Endothelial cell of umbilical vein (primary cell): ENCODE data around the gene BNC2. TPM values are rescaled to one million over a fixed set of nuclear protein-coding genes. Genes with fewer than 3 reads are reported as not detected.
"Not testable (repeated sequence)": the region's sequence is repeated elsewhere in the genome, so short reads cannot be mapped to it uniquely, and the experiment has no call there.

ENCODE experiments used
- BruUV-seq: library from RNA; stranded (reverse); fragments of 400-500 nt; replicated peaks from 2 replicates; lab custom pipeline; 2021; lab: Mats Ljungman, UMichigan
- CTCF ChIA-PET: fragments of 300-600, 350-600 bp; sonication (Branson Sonifier 250); formaldehyde crosslinking; loops from one replicate; lab custom pipeline; 2021; ENCODE audit warnings: antibody characterized with exemption, inconsistent platforms; lab: Charles Lee
- POLR2A ChIA-PET: fragments of 300-600, 350-600 bp; sonication (Branson Sonifier 250); formaldehyde crosslinking; loops from one replicate; lab custom pipeline; 2021; ENCODE audit warnings: antibody characterized with exemption, inconsistent platforms; lab: Charles Lee
- DNase-seq: peaks from one replicate; pipeline ENCODE4 v3.0.0-alpha.2; 2011; ENCODE audit warnings: low read depth, low spot score
- FAIRE-seq: peaks from 2 replicates; lab custom pipeline; 2011; peaks lifted over from hg19 to GRCh38; lab: Jason Lieb, UNC
- H2AFZ ChIP-seq: 2 replicates; pipeline ENCODE4 v1.6.0; 2012; ENCODE audit warnings: low read depth, low read length, control low read depth, inconsistent platforms
- H3K27ac ChIP-seq: 2 replicates; pipeline ENCODE4 v1.5.1; 2011; ENCODE audit warnings: low read depth, mild to moderate bottlenecking, control low read depth, low read length, moderate library complexity; ENCODE audit not compliant: insufficient read depth
- H3K27me3 ChIP-seq, 2 experiments: 2 replicates each; pipeline versions ENCODE4 v1.6.0 to v1.6.1; 2011; ENCODE audit warnings: low read length in 2 of 2, mixed read lengths in 1 of 2; ENCODE audit not compliant: control insufficient read depth in 2 of 2, insufficient read depth in 2 of 2
- H3K36me3 ChIP-seq, 2 experiments: 2 replicates in 1 of 2; 3 replicates in 1 of 2; pipeline ENCODE4 v1.5.1; 2011; ENCODE audit warnings: low read length in 2 of 2, mild to moderate bottlenecking in 1 of 2, moderate library complexity in 1 of 2; ENCODE audit not compliant: control insufficient read depth in 2 of 2, insufficient read depth in 2 of 2; ENCODE audit errors: extremely low read depth in 1 of 2
- H3K4me1 ChIP-seq: 3 replicates; pipeline ENCODE4 v1.5.1; 2011; ENCODE audit warnings: mild to moderate bottlenecking, low read length; ENCODE audit not compliant: control insufficient read depth, insufficient read depth; ENCODE audit errors: extremely low read depth
- H3K4me2 ChIP-seq: 2 replicates; pipeline ENCODE4 v1.6.1; 2011; ENCODE audit warnings: low read length, control low read depth, mixed read lengths; ENCODE audit not compliant: insufficient read depth
- H3K4me3 ChIP-seq, 3 experiments: fragments of 200-600 bp in 1 of 3; sonication (generic), shearing (Covaris generic) in 1 of 3; replicated peaks in 1 of 3; 2 replicates each; pipeline ENCODE4 v1.5.1; 2011 to 2016; ENCODE audit warnings: control low read depth in 3 of 3, low read length in 3 of 3, mild to moderate bottlenecking in 2 of 3, inconsistent platforms in 1 of 3, low read depth in 1 of 3, moderate library complexity in 1 of 3; ENCODE audit not compliant: insufficient read depth in 1 of 3
- H3K79me2 ChIP-seq: 2 replicates; pipeline ENCODE4 v1.6.0; 2012; ENCODE audit warnings: low read length, inconsistent platforms; ENCODE audit not compliant: control insufficient read depth, insufficient read depth
- H3K9ac ChIP-seq: replicated peaks from 2 replicates; pipeline ENCODE3; 2011; ENCODE audit warnings: low read length, control low read depth; ENCODE audit not compliant: insufficient read depth; ENCODE audit errors: extremely low read depth
- H3K9me1 ChIP-seq: replicated peaks from 3 replicates; pipeline ENCODE4 v1.6.0; 2011; ENCODE audit warnings: mild to moderate bottlenecking, low read length; ENCODE audit not compliant: control insufficient read depth, insufficient read depth; ENCODE audit errors: extremely low read depth
- H3K9me3 ChIP-seq: replicated peaks from 2 replicates; pipeline ENCODE4 v1.5.1; 2012; ENCODE audit warnings: low read length, inconsistent platforms; ENCODE audit not compliant: control insufficient read depth, insufficient read depth
- H4K20me1 ChIP-seq: replicated peaks from 2 replicates; pipeline ENCODE3; 2011; ENCODE audit warnings: mild to moderate bottlenecking, low read length; ENCODE audit not compliant: control insufficient read depth, insufficient read depth; ENCODE audit errors: extremely low read depth
- FOS ChIP-seq: IDR thresholded peaks from 2 replicates; pipeline ENCODE4 v1.6.1; 2011; ENCODE audit warnings: mild to moderate bottlenecking, low read length, moderate library complexity, borderline replicate concordance; ENCODE audit not compliant: insufficient read depth
- JUN ChIP-seq: IDR thresholded peaks from 2 replicates; pipeline ENCODE4 v1.6.1; 2011; ENCODE audit warnings: borderline replicate concordance, low read depth; ENCODE audit not compliant: insufficient read length, insufficient read depth
- POLR2AphosphoS5 ChIP-seq: IDR thresholded peaks from 2 replicates; pipeline ENCODE4 v1.6.1; 2012; ENCODE audit warnings: low read depth, mild to moderate bottlenecking, control low read depth, low read length, moderate library complexity; ENCODE audit not compliant: insufficient read depth
- dilution Hi-C: fragments of 300-500 bp; cut with MboI; formaldehyde crosslinking; loops from one replicate; pipeline ENCODE4 v1.15.0; 2019; ENCODE audit warnings: low sequenced_read_pairs; ENCODE audit not compliant: extremely low pct_ligation_motif_present
- intact Hi-C: fragments of 100-400 bp; cut with micrococcal nuclease; formaldehyde crosslinking; loops from one replicate; pipeline ENCODE4 v1.10.0; 2022
- polyA plus RNA-seq, 4 experiments: library from polyadenylated mRNA; depleted of rRNA in 3 of 4; stranded (reverse) in 3 of 4; unstranded in 1 of 4; fragments of >200 nt; gene quantifications; 2 replicates each; pipeline versions ENCODE4 v1.2.1 to v1.2.3, GENCODE V29; 2011 to 2012; ENCODE audit warnings: missing spikeins in 1 of 4
- total RNA-seq: library from RNA; stranded (reverse); gene quantifications from 2 replicates; pipeline ENCODE4 v1.2.3, GENCODE V29; 2021

Gene BNC2
- total and polyA plus RNA-seq, 2 donors (not counting 3 experiments of a cell fraction or from before 2014, with no cell fraction given): 12.1 to 34.3 TPM

DNA sequence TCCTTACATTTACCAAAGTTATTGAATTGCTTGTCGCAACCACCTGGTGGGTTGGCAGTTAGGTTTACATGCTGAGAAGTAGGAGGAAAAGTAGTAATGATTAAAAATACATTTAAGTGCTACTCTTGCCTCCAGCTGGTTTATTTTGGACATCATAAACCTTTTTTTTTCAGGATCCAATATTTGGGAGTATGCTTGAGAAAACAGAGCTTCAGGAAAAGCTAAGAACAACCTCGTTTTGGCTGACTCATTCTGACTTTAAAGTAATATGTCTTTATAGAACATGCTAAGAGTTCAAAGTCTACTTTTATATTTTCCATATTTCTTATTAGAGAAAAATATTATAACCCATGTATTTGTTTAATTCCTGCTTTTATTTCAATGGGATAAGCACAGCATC is 41.7 kb upstream of the BNC2 start:
- H3K79me2 ChIP-seq: no peaks in the 10 kb centered on the region
- CTCF ChIA-PET: no interaction called here
- no peaks in the 10 kb centered on the region for H4K20me1 ChIP-seq
- no peak overlapping the region for H2AFZ ChIP-seq
- no peaks in the 10 kb centered on the region for H3K9me3 ChIP-seq
- H3K36me3 ChIP-seq: no peaks in the 10 kb centered on the region
- H3K4me3 ChIP-seq: no peak overlapping the region
- H3K27ac ChIP-seq: no peak overlapping the region
- FAIRE-seq (no peak), DNase-seq (peak; percentile 9)
- no peaks in the 10 kb centered on the region for H3K4me1 ChIP-seq
- H3K4me2 ChIP-seq: no peak overlapping the region
- POLR2A ChIA-PET: no interaction called here
- no TSS peak for BruUV-seq
- dilution Hi-C loops: no loop called here
- no peak overlapping the region for H3K9ac ChIP-seq
- TF ChIP-seq FOS (no peak), JUN (no peak), POLR2AphosphoS5 (no peak)
- H3K27me3 ChIP-seq: no peaks in the 10 kb centered on the region
- no peaks in the 10 kb centered on the region for H3K9me1 ChIP-seq
- intact Hi-C loops: no loop called here

DNA sequence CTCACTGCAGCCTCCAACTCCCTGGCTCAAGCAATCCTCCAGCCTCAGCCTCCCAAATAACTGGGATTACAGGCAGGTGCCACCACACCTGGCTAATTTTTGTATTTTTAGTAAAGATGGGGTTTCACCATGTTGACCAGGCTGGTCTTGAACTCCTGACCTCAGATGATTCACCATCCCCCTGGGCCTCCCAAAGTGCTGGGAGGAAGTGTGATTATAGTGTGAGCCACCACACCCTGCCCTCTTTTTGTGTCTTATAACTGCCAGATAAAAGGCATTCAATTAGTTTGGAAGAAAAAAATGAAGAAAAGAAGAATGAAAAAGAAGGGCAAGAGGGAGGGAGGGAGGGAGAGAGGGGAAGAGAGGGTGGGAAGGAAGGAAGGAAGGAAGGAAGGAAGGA is 37.7 kb upstream of the BNC2 start:
- H3K9ac ChIP-seq, POLR2A ChIA-PET, dilution Hi-C loops, H3K9me1 ChIP-seq, DNase-seq, H4K20me1 ChIP-seq, BruUV-seq, H3K4me1 ChIP-seq, FAIRE-seq, H3K27me3 ChIP-seq, H2AFZ ChIP-seq, intact Hi-C loops, H3K36me3 ChIP-seq, H3K4me3 ChIP-seq, H3K79me2 ChIP-seq, CTCF ChIA-PET, H3K9me3 ChIP-seq, H3K4me2 ChIP-seq, H3K27ac ChIP-seq: not testable (repeated sequence)
